Neutrophil (primary cell): ENCODE results near the gene PKIB.

ENCODE experiments used
- H3K27ac ChIP-seq: fragments of 200-600 bp; sonication (generic); 2 replicates; pipeline ENCODE4 v1.5.1; 2016; ENCODE audit warnings: mild to moderate bottlenecking, moderate library complexity
- H3K27me3 ChIP-seq: fragments of 200-600 bp; sonication (generic); 2 replicates; pipeline ENCODE4 v1.6.0; 2016; ENCODE audit warnings: mild to moderate bottlenecking
- H3K36me3 ChIP-seq: fragments of 200-600 bp; sonication (generic); 2 replicates; pipeline ENCODE4 v1.5.1; 2017
- H3K4me1 ChIP-seq, 2 experiments: fragments of 200-600 bp in 1 of 2; sonication (generic) in 1 of 2; 1 replicate in 1 of 2; 2 replicates in 1 of 2; pipeline versions ENCODE4 v1.5.1 to v1.6.1; 2013 to 2016; ENCODE audit warnings: low read depth in 1 of 2, low read length in 1 of 2, mild to moderate bottlenecking in 1 of 2, moderate library complexity in 1 of 2; ENCODE audit not compliant: control insufficient read depth in 1 of 2, insufficient read depth in 1 of 2
- H3K4me3 ChIP-seq, 2 experiments: fragments of 200-600 bp in 1 of 2; sonication (generic) in 1 of 2; 1 replicate in 1 of 2; 2 replicates in 1 of 2; pipeline ENCODE4 v1.5.1; 2013 to 2016; ENCODE audit warnings: low read depth in 1 of 2, low read length in 1 of 2, mild to moderate bottlenecking in 1 of 2, moderate library complexity in 1 of 2
- H3K9me3 ChIP-seq: fragments of 200-600 bp; sonication (generic); 2 replicates; pipeline ENCODE4 v1.5.1; 2016
- TF ChIP-seq, protein P1 (sequence below): fragments of 200-600 bp; sonication (generic); IDR thresholded peaks from 2 replicates; pipeline ENCODE4 v1.5.1; 2016; ENCODE audit warnings: antibody characterized with exemption

The PKIB gene

DNA sequence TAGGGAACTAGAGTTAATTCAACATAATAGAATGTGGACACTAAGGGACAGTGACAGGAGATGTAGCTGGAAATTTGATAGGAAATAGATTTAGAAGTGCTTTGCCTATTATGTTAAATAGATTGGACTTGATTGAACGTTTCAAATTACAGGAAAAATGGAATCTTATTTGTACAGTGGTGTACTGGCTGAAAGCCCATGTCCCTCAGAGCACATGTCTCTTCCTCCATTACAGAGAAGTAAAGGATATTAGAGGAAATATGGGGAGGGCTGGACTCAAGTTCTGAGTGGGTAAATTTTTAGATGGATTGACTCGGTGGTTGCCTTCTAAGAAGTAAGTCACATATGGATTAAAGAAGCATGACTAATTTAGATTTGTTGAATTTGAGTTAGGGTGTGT lies 11.4 kb downstream of the PKIB start:
- H3K4me3 ChIP-seq, result no peak overlapping the region
- H3K9me3 ChIP-seq, result no peaks in the 10 kb centered on the region
- H3K36me3 ChIP-seq, result no peaks in the 10 kb centered on the region
- TF ChIP-seq, protein P1, sequence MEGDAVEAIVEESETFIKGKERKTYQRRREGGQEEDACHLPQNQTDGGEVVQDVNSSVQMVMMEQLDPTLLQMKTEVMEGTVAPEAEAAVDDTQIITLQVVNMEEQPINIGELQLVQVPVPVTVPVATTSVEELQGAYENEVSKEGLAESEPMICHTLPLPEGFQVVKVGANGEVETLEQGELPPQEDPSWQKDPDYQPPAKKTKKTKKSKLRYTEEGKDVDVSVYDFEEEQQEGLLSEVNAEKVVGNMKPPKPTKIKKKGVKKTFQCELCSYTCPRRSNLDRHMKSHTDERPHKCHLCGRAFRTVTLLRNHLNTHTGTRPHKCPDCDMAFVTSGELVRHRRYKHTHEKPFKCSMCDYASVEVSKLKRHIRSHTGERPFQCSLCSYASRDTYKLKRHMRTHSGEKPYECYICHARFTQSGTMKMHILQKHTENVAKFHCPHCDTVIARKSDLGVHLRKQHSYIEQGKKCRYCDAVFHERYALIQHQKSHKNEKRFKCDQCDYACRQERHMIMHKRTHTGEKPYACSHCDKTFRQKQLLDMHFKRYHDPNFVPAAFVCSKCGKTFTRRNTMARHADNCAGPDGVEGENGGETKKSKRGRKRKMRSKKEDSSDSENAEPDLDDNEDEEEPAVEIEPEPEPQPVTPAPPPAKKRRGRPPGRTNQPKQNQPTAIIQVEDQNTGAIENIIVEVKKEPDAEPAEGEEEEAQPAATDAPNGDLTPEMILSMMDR, result no peak
- H3K27ac ChIP-seq, result no peak overlapping the region
- H3K27me3 ChIP-seq, result peaks cover 11% of the 10 kb centered on the region
- H3K4me1 ChIP-seq, result no peaks in the 10 kb centered on the region

DNA sequence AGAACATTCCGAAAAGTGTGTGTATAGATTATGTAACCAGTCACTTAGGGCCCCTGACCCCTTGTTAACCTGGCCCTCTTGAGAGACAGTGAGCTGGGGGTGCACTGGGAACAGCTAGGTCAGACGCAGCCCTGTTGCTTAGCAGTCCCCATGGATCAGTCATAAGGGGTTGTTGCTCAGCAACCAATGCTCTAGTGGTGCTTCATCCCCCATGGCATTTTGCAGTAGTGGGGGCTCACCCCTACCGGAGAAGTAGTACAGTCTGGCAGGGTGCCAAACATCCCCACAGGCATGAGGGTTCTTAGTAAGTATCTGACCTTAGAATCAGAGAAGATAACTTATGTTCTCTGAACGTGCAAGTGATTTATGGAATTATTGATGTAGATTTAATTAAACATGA lies 12.3 kb downstream of the PKIB start:
- H3K36me3 ChIP-seq, result no peaks in the 10 kb centered on the region
- H3K9me3 ChIP-seq, result no peaks in the 10 kb centered on the region
- no peak overlapping the region for H3K4me3 ChIP-seq
- H3K27ac ChIP-seq, result no peak overlapping the region
- TF ChIP-seq, protein P1, result no peak
- no peaks in the 10 kb centered on the region for H3K4me1 ChIP-seq
- H3K27me3 ChIP-seq, result peaks cover 11% of the 10 kb centered on the region

DNA sequence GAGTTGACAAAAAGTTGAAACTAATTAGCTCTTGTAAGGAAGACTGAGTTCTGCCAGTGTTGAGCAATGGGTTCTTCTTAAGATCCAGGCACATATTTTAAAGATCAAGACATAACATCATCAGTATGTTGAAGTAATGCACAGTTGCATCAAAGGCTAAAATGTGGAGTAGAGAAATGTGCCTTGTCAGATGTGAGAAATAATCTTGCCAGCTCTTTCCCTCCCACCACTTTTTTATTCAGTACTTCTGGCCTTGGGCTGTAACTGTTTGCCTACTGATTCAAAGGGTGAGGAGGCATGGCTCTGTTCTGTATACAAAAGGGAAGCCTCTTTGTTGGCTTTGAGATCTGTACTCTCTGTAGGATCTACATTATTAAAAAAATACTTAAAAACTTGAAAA lies 13.1 kb downstream of the PKIB start:
- Histone ChIP-seq H3K27ac (no peak overlapping the region), H3K9me3 (no peaks in the 10 kb centered on the region), H3K4me3 (no peak overlapping the region), H3K27me3 (peaks cover 11% of the 10 kb centered on the region), H3K36me3 (no peaks in the 10 kb centered on the region), H3K4me1 (no peaks in the 10 kb centered on the region)
- TF ChIP-seq, protein P1, result no peak

DNA sequence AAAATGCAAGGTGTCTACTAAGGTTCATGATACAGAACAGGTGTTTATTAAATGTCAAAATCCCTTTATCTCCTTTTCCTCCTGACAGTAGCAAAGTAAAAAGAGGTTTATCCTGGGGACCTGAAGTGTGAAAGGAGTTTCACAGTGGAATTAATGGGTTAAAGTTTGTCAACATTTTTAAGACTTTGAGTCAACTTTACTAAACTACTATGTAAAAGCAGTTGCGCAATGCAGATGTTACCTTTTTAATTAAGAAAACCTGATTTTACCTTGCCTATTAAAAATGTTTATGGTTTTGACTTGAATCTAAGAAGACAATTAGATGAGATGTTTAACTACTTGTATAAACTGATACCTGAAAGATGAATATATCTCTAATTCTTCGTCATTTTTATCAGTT lies 14.6 kb downstream of the PKIB start:
- TF ChIP-seq, protein P1, result no peak
- no peaks in the 10 kb centered on the region for H3K4me1 ChIP-seq
- H3K27ac ChIP-seq, result no peak overlapping the region
- no peak overlapping the region for H3K4me3 ChIP-seq
- no peaks in the 10 kb centered on the region for H3K36me3 ChIP-seq
- peaks cover 7% of the 10 kb centered on the region for H3K27me3 ChIP-seq
- no peaks in the 10 kb centered on the region for H3K9me3 ChIP-seq

DNA sequence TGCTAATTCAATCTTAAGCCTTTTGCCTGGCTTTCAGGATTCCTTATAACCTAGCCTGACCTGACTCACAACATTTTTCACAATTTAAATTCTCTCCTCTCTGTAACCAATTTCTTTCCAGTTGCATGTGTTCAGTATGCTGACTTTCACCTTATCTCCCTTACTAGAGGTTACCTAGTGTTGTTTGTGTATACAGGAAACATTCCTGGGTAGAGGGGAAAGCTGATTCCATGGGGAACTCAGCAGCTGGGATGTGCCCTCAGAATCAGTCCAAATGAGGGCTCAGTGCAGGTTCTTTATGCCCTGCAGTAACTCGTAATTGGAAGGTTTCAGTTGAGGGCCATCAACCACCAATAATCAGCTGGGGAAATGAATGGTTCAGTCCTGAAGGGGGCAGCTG lies 18.5 kb downstream of the PKIB start:
- Histone ChIP-seq H3K4me1 (no peaks in the 10 kb centered on the region), H3K27me3 (no peaks in the 10 kb centered on the region), H3K27ac (no peak overlapping the region), H3K4me3 (no peak overlapping the region), H3K9me3 (no peaks in the 10 kb centered on the region), H3K36me3 (no peaks in the 10 kb centered on the region)
- TF ChIP-seq, protein P1, result no peak

DNA sequence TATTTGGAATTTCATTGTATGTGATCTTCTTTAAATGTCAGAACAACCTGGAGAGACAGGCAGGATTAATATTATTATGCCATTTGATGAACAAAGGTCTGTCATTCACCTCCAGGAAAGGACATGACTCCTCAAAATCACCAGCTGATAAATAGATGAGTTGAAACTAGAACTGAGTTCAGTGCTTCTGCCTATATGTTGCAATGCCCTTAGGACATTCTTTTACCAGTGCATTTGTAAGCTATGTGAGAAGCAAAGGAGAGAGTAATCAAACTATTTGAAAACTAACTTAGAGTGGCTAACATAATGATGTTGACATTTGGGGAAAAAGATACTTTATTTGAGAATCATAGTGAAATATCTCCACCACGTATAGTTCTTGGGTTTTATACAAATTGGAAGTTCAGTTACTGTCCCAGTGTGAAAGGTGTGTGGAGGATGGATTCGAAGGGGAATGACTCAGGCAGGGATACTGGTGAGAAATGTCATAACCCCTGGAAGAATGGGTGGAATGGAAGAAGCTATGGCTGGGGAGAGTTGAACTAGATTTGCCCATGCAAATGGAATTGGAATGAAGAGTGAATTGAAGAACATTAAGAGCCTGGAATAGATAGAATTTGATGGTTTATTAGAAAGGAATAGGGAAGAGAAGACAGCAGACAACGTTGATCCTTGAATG lies 21.5 kb downstream of the PKIB start:
- H3K4me3 ChIP-seq, result no peak overlapping the region
- H3K27ac ChIP-seq, result no peak overlapping the region
- H3K36me3 ChIP-seq, result no peaks in the 10 kb centered on the region
- H3K27me3 ChIP-seq, result no peaks in the 10 kb centered on the region
- H3K9me3 ChIP-seq, result no peaks in the 10 kb centered on the region
- TF ChIP-seq, protein P1, result no peak
- H3K4me1 ChIP-seq, result no peaks in the 10 kb centered on the region
